HG02763 (cell line): ENCODE results near the gene HUWE1.

Experiments used
- ATAC-seq: cut with Tn5 transposase; IDR thresholded peaks from one replicate; pipeline ENCODE4 v1.9.1; 2021; ENCODE audit warnings: mild to moderate bottlenecking, moderate library complexity; ENCODE audit not compliant: unreplicated experiment

Gene HUWE1

GRCh38 chrX:53684415-53685192 lies 1.9 kb downstream of the HUWE1 start:
- ATAC-seq, result no peak

GRCh38 chrX:53683556-53684414 lies 2.7 kb downstream of the HUWE1 start:
- peak; percentile 64 for ATAC-seq

- ATAC-seq, result no peak
Measured at GRCh38 chrX:53682885-53683555, 3.5 kb downstream of the HUWE1 start.

- ATAC-seq, result no peak
Measured at GRCh38 chrX:53681661-53682060, 4.9 kb downstream of the HUWE1 start.

- ATAC-seq, result no peak
Measured at GRCh38 chrX:53678667-53679066, 7.9 kb downstream of the HUWE1 start.

- no peak for ATAC-seq
Measured at GRCh38 chrX:53677286-53677685, 9.2 kb downstream of the HUWE1 start.

GRCh38 chrX:53674581-53674980 lies 11.9 kb downstream of the HUWE1 start:
- no peak for ATAC-seq

- ATAC-seq, result no peak
Measured at GRCh38 chrX:53669258-53669657, 17.3 kb downstream of the HUWE1 start.

- no peak for ATAC-seq
Measured at GRCh38 chrX:53666171-53666570, 20.3 kb downstream of the HUWE1 start.

- no peak for ATAC-seq
Measured at GRCh38 chrX:53660004-53660403, 26.5 kb downstream of the HUWE1 start.

- no peak for ATAC-seq
Measured at GRCh38 chrX:53659039-53659438, 27.5 kb downstream of the HUWE1 start.

- no peak for ATAC-seq
Measured at GRCh38 chrX:53656845-53657244, 29.7 kb downstream of the HUWE1 start.

GRCh38 chrX:53654376-53654775 lies 32.1 kb downstream of the HUWE1 start:
- no peak for ATAC-seq

GRCh38 chrX:53644751-53645150 lies 41.8 kb downstream of the HUWE1 start:
- no peak for ATAC-seq

- ATAC-seq, result no peak
Measured at GRCh38 chrX:53642337-53642736, 44.2 kb downstream of the HUWE1 start.

- ATAC-seq, result no peak
Measured at GRCh38 chrX:53639257-53639656, 47.3 kb downstream of the HUWE1 start.

- ATAC-seq, result no peak
Measured at GRCh38 chrX:53637479-53637878, 49.0 kb downstream of the HUWE1 start.

GRCh38 chrX:53631156-53631555 lies 55.4 kb downstream of the HUWE1 start:
- ATAC-seq, result no peak

- ATAC-seq, result no peak
Measured at GRCh38 chrX:53630261-53630660, 56.3 kb downstream of the HUWE1 start.

- no peak for ATAC-seq
Measured at GRCh38 chrX:53622431-53622830, 64.1 kb downstream of the HUWE1 start.

- ATAC-seq, result no peak
Measured at GRCh38 chrX:53621418-53621986, 65.0 kb downstream of the HUWE1 start.
